MCF 10A (cell line): ENCODE measurements around the gene NCOA7. TPM values are rescaled to one million over a fixed set of nuclear protein-coding genes. Genes with fewer than 3 reads are reported as not detected.

Source experiments
- BruUV-seq: library from RNA; stranded (reverse); fragments of 400-500 nt; replicated peaks from 2 replicates; lab custom pipeline; 2021; lab: Mats Ljungman, UMichigan
- CTCF ChIA-PET: fragments of 300-600 bp; sonication (Branson Sonifier 250); formaldehyde crosslinking; extraction: SDS; loops from one replicate; lab custom pipeline; 2021; ENCODE audit warnings: antibody characterized with exemption, inconsistent platforms; lab: Yijun Ruan, JAX
- POLR2A ChIA-PET: fragments of 300-600, 350-650 bp; sonication (Branson Sonifier 250); formaldehyde crosslinking; extraction: SDS; loops from one replicate; lab custom pipeline; 2020; ENCODE audit warnings: antibody characterized with exemption, inconsistent platforms; lab: Yijun Ruan, JAX
- DNase-seq: peaks from one replicate; pipeline ENCODE4 v3.0.0-alpha.2; 2018; ENCODE audit not compliant: unreplicated experiment
- H3K27ac Mint-ChIP-seq: one replicate; pipeline ENCODE4 v1.8.0; 2022; ENCODE audit warnings: mild to moderate bottlenecking, low read depth, mixed read lengths; ENCODE audit not compliant: unreplicated experiment
- H3K27me3 Mint-ChIP-seq: one replicate; pipeline ENCODE4 v1.8.0; 2022; ENCODE audit warnings: mixed read lengths; ENCODE audit not compliant: insufficient read depth, unreplicated experiment
- H3K36me3 Mint-ChIP-seq: one replicate; pipeline ENCODE4 v1.8.0; 2022; ENCODE audit warnings: mild to moderate bottlenecking, moderate library complexity, mixed read lengths; ENCODE audit not compliant: insufficient read depth, unreplicated experiment
- H3K4me1 Mint-ChIP-seq: one replicate; pipeline ENCODE4 v1.8.0; 2022; ENCODE audit warnings: mixed read lengths; ENCODE audit not compliant: insufficient read depth, unreplicated experiment
- H3K4me3 Mint-ChIP-seq: one replicate; pipeline ENCODE4 v1.8.0; 2022; ENCODE audit warnings: mild to moderate bottlenecking, moderate library complexity, mixed read lengths; ENCODE audit not compliant: unreplicated experiment
- H3K9me3 Mint-ChIP-seq: one replicate; pipeline ENCODE4 v1.8.0; 2022; ENCODE audit warnings: mixed read lengths; ENCODE audit not compliant: unreplicated experiment
- intact Hi-C: fragments of 100-400 bp; cut with micrococcal nuclease; formaldehyde crosslinking; loops from 2 replicates; pipeline ENCODE4 v1.14.1; 2022
- total RNA-seq: library from RNA; stranded (reverse); gene quantifications from 2 replicates; pipeline ENCODE4 v1.2.3, GENCODE V29; 2022
- TF ChIP-seq, protein P1 (sequence below): fragments of 200-600 bp; IDR thresholded peaks from one replicate; pipeline ENCODE4 v1.8.0; 2022; ENCODE audit warnings: antibody characterized with exemption, mild to moderate bottlenecking; ENCODE audit not compliant: unreplicated experiment

The NCOA7 gene
- total RNA-seq, 1 experiment from 2014 or later = 52.3 TPM

DNA sequence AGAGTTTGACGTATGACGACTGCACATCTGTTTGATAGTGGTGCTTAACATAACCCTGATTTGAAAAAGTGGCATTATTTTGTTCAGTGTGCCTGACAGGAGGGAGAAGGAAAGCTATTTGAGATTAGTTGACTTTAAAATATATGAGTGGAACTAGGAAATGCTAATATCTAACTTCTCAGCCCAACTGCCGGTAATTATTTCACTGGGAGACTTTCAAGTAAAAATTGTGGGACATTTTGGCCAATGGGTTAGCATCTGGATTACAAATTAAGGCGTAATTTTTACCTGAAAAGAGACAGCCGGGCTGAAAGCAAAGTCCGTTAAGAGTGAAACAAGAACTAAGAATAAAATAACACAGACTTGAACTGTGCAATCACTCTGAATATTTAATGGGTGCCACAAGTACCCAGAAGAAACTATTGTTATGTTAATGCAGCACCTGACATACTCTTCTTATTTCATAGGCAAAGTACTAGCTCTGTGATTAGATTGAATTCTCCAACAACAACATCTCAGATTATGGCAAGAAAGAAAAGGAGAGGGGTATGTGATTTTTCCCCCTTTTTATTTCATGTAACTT is 39.3 kb upstream of the NCOA7 start:
- peaks cover 9% of the 10 kb centered on the region for H3K4me1 Mint-ChIP-seq
- no peaks in the 10 kb centered on the region for H3K9me3 Mint-ChIP-seq
- H3K36me3 Mint-ChIP-seq = peaks cover 6% of the 10 kb centered on the region
- ChIA-PET POLR2A (interaction anchor here (0.8 kb wide), 1 partner anchor 437 kb away, joined by 3 read pairs; no protein-coding TSS in a partner anchor), CTCF (interaction anchor here (0.5 to 5.7 kb wide), 9 partner anchors 8 to 1533 kb away, joined by 3 to 81 read pairs (median 4); partner anchors contain the start of gene TPD52L1)
- H3K27ac Mint-ChIP-seq = no peak overlapping the region
- peaks cover 97% of the 10 kb centered on the region for H3K27me3 Mint-ChIP-seq
- BruUV-seq = no TSS peak
- DNase-seq = no peak
- TF ChIP-seq, protein P1, sequence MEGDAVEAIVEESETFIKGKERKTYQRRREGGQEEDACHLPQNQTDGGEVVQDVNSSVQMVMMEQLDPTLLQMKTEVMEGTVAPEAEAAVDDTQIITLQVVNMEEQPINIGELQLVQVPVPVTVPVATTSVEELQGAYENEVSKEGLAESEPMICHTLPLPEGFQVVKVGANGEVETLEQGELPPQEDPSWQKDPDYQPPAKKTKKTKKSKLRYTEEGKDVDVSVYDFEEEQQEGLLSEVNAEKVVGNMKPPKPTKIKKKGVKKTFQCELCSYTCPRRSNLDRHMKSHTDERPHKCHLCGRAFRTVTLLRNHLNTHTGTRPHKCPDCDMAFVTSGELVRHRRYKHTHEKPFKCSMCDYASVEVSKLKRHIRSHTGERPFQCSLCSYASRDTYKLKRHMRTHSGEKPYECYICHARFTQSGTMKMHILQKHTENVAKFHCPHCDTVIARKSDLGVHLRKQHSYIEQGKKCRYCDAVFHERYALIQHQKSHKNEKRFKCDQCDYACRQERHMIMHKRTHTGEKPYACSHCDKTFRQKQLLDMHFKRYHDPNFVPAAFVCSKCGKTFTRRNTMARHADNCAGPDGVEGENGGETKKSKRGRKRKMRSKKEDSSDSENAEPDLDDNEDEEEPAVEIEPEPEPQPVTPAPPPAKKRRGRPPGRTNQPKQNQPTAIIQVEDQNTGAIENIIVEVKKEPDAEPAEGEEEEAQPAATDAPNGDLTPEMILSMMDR = no peak
- intact Hi-C loops = loop anchor here (5.0 to 10.0 kb wide), 3 partner anchors 239 to 879 kb away; no protein-coding TSS in a partner anchor
- H3K4me3 Mint-ChIP-seq = no peak overlapping the region

DNA sequence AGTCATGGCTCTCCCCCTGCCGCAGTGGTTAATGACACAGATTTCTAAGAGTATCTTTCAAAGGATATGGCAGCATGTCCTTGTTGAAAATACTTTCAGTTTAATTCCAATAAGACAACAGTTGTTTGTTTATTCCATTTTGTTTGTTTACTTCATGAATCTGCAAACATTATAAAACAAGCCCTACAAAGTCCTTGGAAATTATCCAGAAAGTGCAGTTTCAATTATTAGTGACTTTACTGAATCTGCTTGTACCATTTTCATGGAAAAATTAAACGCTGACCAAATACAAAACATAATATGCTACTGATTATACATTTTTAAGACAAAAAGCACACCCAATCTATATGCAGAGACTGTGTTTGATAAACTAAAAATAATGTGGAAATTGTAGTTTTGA is 38.0 kb upstream of the NCOA7 start:
- H3K27ac Mint-ChIP-seq = no peak overlapping the region
- POLR2A ChIA-PET = interaction anchor here (0.6 to 0.8 kb wide), 3 partner anchors 391 to 597 kb away, joined by 3 to 4 read pairs (median 3); no protein-coding TSS in a partner anchor

DNA sequence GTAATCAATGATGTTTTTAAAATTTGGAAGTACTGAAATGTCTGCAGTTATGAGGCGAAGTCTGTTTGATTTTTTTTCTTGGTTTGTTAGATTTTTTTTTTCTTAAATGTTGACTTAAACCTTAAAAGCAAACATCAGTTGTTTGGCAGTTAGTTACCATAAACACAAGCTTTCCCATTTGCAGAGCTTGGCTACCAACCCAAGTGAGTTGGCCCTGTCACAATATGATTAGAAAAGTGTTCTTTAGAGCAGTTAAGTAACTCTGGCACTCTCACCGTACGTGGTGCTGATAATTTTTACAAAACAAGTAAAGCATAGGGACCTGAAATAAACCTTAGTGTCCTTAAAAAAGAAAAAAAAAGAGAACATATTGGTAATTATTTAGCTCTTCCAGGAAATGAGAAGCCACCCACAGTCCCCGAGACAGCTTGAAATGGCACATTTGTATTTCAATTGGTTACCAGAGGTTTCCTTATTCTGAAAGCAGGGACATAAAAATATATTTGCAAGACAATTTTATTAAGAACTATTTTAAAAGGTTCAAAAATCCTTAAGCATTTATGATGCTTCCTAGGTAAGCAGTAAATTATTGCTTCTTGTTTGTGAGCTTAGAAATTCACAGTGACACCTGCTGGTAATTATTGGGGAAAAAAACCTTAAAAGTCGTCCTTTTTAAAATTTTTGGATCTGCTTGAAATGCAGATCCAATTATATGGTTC is 37.4 kb upstream of the NCOA7 start:
- peak; percentile 29 for DNase-seq
- intact Hi-C loops = loop anchor here (1.0 to 10.0 kb wide), 4 partner anchors 241 to 881 kb away; no protein-coding TSS in a partner anchor
- H3K27ac Mint-ChIP-seq = no peak overlapping the region
- H3K9me3 Mint-ChIP-seq = no peaks in the 10 kb centered on the region
- TF ChIP-seq, protein P1 = peak; percentile 33
- peaks cover 90% of the 10 kb centered on the region for H3K27me3 Mint-ChIP-seq
- ChIA-PET CTCF (interaction anchor here (0.6 to 9.4 kb wide), 16 partner anchors 11 to 1817 kb away, joined by 3 to 233 read pairs (median 3); partner anchors contain the start of gene TPD52L1), POLR2A (interaction anchor here (0.6 to 1.7 kb wide), 5 partner anchors 27 to 597 kb away, joined by 3 to 4 read pairs (median 4); no protein-coding TSS in a partner anchor)
- no peaks in the 10 kb centered on the region for H3K36me3 Mint-ChIP-seq
- no TSS peak for BruUV-seq
- H3K4me3 Mint-ChIP-seq = no peak overlapping the region
- H3K4me1 Mint-ChIP-seq = peaks cover 9% of the 10 kb centered on the region

More for the DNA sequence above, 38.0 kb upstream of the NCOA7 start:
- no peak for DNase-seq
- TF ChIP-seq, protein P1 = no peak
- H3K27me3 Mint-ChIP-seq = peaks cover 96% of the 10 kb centered on the region
- no peaks in the 10 kb centered on the region for H3K36me3 Mint-ChIP-seq
- peaks cover 9% of the 10 kb centered on the region for H3K4me1 Mint-ChIP-seq
- intact Hi-C loops = loop anchor here (1.0 to 10.0 kb wide), 4 partner anchors 240 to 880 kb away; no protein-coding TSS in a partner anchor
- CTCF ChIA-PET = interaction anchor here (0.6 to 9.4 kb wide), 14 partner anchors 11 to 882 kb away, joined by 3 to 233 read pairs (median 4); partner anchors contain the start of gene TPD52L1
- BruUV-seq = no TSS peak
- no peak overlapping the region for H3K4me3 Mint-ChIP-seq
- no peaks in the 10 kb centered on the region for H3K9me3 Mint-ChIP-seq

DNA sequence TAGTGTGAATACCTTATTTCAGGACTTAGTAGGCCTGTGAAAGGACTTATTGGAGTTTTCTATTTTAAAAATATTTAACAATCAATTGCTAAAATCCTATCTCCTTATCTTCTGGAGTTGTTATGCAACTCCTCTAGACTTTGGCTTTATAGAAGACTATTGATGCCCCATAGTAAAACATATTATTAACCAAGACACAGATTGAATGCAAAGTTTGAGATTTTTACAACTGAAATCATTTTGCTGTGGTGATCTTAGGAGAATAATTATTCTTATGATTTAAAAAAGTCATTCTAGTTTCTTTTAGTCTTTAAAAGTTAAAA is 36.9 kb upstream of the NCOA7 start:
- peaks cover 9% of the 10 kb centered on the region for H3K4me1 Mint-ChIP-seq
- H3K36me3 Mint-ChIP-seq = no peaks in the 10 kb centered on the region
- H3K27ac Mint-ChIP-seq = no peak overlapping the region
- no peak overlapping the region for H3K4me3 Mint-ChIP-seq
- TF ChIP-seq, protein P1 = peak; percentile 1
- no peak for DNase-seq
- ChIA-PET POLR2A (interaction anchor here (0.8 to 1.7 kb wide), 2 partner anchors 27 to 393 kb away, joined by 3 to 4 read pairs; no protein-coding TSS in a partner anchor), CTCF (interaction anchor here (0.6 to 9.4 kb wide), 10 partner anchors 11 to 1816 kb away, joined by 3 to 233 read pairs (median 4); partner anchors contain the start of gene TPD52L1)
- H3K9me3 Mint-ChIP-seq = no peaks in the 10 kb centered on the region
- intact Hi-C loops = loop anchor here (1.0 to 10.0 kb wide), 4 partner anchors 242 to 882 kb away; no protein-coding TSS in a partner anchor
- BruUV-seq = no TSS peak
- H3K27me3 Mint-ChIP-seq = peaks cover 90% of the 10 kb centered on the region
